WTC11 (cell line): Measurements from ENCODE around the gene ATG7. TPM values are rescaled to one million over a fixed set of nuclear protein-coding genes. Genes with fewer than 3 reads are reported as not detected.

ENCODE experiments used
- ATAC-seq: fragments of 200-7000 bp; cut with Tn5 transposase; 2 replicates; pipeline ENCODE4 v1.10.0; 2021; ENCODE audit warnings: mild to moderate bottlenecking, moderate library complexity
- CTCF ChIA-PET: fragments of 300-600 bp; sonication (Branson Sonifier 250); formaldehyde crosslinking; loops from one replicate; lab custom pipeline; 2021; ENCODE audit warnings: antibody characterized with exemption; lab: Charles Lee
- POLR2A ChIA-PET: fragments of 350-600 bp; sonication (Branson Sonifier 250); formaldehyde crosslinking; loops from one replicate; lab custom pipeline; 2021; ENCODE audit warnings: antibody characterized with exemption; lab: Charles Lee
- DNase-seq: peaks from one replicate; pipeline ENCODE4 v3.0.0; 2021; ENCODE audit warnings: low spot score
- H3K27ac Mint-ChIP-seq: 2 replicates; pipeline ENCODE4 v1.8.0; 2021; ENCODE audit warnings: mixed read lengths
- H3K27me3 Mint-ChIP-seq: 2 replicates; pipeline ENCODE4 v1.8.0; 2021; ENCODE audit warnings: low read depth, mild to moderate bottlenecking, moderate library complexity, mixed read lengths
- H3K36me3 Mint-ChIP-seq: 2 replicates; pipeline ENCODE4 v1.8.0; 2021; ENCODE audit warnings: mixed read lengths
- H3K4me1 Mint-ChIP-seq: 2 replicates; pipeline ENCODE4 v1.8.0; 2022; ENCODE audit warnings: mixed read lengths
- H3K4me3 Mint-ChIP-seq: 2 replicates; pipeline ENCODE4 v1.8.0; 2021; ENCODE audit warnings: mild to moderate bottlenecking, moderate library complexity, mixed read lengths
- H3K9me3 Mint-ChIP-seq: 2 replicates; pipeline ENCODE4 v1.8.0; 2021; ENCODE audit warnings: mixed read lengths
- ARID4B ChIP-seq: sonication (generic); formaldehyde crosslinking; IDR thresholded peaks from 2 replicates; pipeline ENCODE4 v1.8.0; 2023; ENCODE audit warnings: missing genetic modification reagents, mild to moderate bottlenecking, borderline replicate concordance
- CTCF ChIP-seq: fragments of 200-600 bp; IDR thresholded peaks from 2 replicates; pipeline ENCODE4 v1.8.0; 2022; ENCODE audit warnings: antibody characterized with exemption
- GABPB1 ChIP-seq: sonication (generic); formaldehyde crosslinking; IDR thresholded peaks from 2 replicates; pipeline ENCODE4 v1.8.1; 2023; ENCODE audit warnings: mild to moderate bottlenecking, missing genetic modification reagents
- GTF2I ChIP-seq: fragments of 250-450 bp; sonication (Bioruptor Pico); conservative IDR thresholded peaks from 2 replicates; pipeline ENCODE4 v1.4.0; 2021; ENCODE audit warnings: mild to moderate bottlenecking
- KAT7 ChIP-seq: sonication (generic); formaldehyde crosslinking; IDR thresholded peaks from 2 replicates; pipeline ENCODE4 v1.8.1; 2023; ENCODE audit warnings: missing genetic modification reagents, mild to moderate bottlenecking, borderline replicate concordance
- MYBL2 ChIP-seq: sonication (generic); formaldehyde crosslinking; IDR thresholded peaks from 2 replicates; pipeline ENCODE4 v1.8.1; 2023; ENCODE audit warnings: mild to moderate bottlenecking, moderate library complexity, missing genetic modification reagents
- OVOL2 ChIP-seq: fragments of 250-450 bp; sonication (Bioruptor Pico); IDR thresholded peaks from 2 replicates; pipeline ENCODE4 v1.9.0; 2021; ENCODE audit warnings: mild to moderate bottlenecking, borderline replicate concordance
- ZNF121 ChIP-seq: sonication (generic); formaldehyde crosslinking; IDR thresholded peaks from 2 replicates; pipeline ENCODE4 v1.8.0; 2023; ENCODE audit warnings: missing genetic modification reagents
- ZNF396 ChIP-seq: fragments of 250-450 bp; sonication (Bioruptor Pico); IDR thresholded peaks from 2 replicates; pipeline ENCODE4 v1.8.0; 2021; ENCODE audit warnings: mild to moderate bottlenecking, moderate library complexity, borderline replicate concordance
- ZNF671 ChIP-seq: fragments of 250-450 bp; sonication (Bioruptor Pico); IDR thresholded peaks from 2 replicates; pipeline ENCODE4 v1.8.0; 2021; ENCODE audit warnings: mild to moderate bottlenecking
- total RNA-seq: library from RNA; stranded (reverse); gene quantifications from 3 replicates; pipeline ENCODE4 v1.2.3, GENCODE V29; 2021
- TF ChIP-seq, protein P1 (sequence below): sonication (generic); formaldehyde crosslinking; IDR thresholded peaks from 2 replicates; pipeline ENCODE4 v1.8.0; 2022; ENCODE audit warnings: mild to moderate bottlenecking, missing genetic modification reagents

ATG7 gene
- total RNA-seq, 1 experiment from 2014 or later, result 17.5 TPM

DNA sequence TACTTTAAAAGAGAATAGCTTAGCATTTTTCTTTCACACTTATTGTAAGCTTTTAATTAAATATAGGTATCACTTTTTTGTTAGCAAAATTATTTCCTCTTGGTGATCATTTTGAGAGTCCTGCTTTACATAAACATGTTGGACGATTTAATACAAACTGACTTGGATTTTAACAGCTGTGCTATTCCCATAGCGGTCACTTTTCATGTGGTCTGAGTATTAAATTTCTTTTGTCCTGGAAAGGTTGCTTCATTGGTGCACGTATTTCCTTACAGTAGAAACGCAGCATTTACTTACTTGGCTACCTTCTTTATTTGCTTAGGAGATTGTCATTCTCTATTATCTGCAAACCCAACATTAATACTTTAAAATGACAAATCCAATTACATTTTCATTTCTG is 109.4 kb downstream of the ATG7 start:
- POLR2A ChIA-PET, result no interaction called here
- CTCF ChIA-PET, result interaction anchor here (3.0 kb wide), 1 partner anchor 269 kb away, joined by 21 read pairs; no protein-coding TSS in a partner anchor
- Mint-ChIP-seq H3K27ac (no peak overlapping the region), H3K27me3 (no peaks in the 10 kb centered on the region), H3K4me1 (peaks cover 28% of the 10 kb centered on the region)
- DNase-seq, result no peak
- TF ChIP-seq GTF2I (CRISPR knock-in tag) (no peak), MYBL2 (no peak), OVOL2 (CRISPR knock-in tag) (no peak), ZNF396 (CRISPR knock-in tag) (no peak), ZNF121 (CRISPR knock-in tag) (no peak)
- TF ChIP-seq, all 79 proteins: peak for 0
- no peak overlapping the region for H3K4me3 Mint-ChIP-seq
- no peaks in the 10 kb centered on the region for H3K36me3 Mint-ChIP-seq
- no peaks in the 10 kb centered on the region for H3K9me3 Mint-ChIP-seq
- ATAC-seq, result no peak

DNA sequence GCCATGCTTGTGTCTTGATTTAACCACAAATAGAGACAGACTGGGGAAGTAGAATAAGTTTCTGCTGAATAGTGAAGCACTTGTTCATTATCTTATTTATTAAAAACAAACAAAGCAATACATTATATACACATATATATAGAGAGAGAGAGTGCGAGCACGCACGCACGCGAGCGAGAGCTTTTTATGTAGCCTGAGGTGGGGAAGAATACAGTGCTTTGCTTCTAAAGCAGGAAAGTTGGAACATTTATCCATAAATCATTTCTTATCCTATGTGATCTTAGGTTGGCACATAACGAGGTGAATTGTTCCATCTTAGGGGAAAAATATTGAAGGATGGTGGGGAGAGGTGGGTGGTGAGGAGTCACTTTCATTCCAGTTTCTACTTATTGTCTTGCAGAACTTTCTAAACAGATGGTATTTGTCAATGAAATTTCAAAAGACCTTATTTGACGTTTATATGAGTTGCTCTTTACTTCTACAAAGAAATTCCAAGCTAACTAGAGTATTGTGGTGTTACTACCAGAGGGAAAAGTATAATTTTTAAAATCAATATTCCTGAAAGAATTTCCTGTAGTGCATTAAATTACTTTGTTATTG is 110.0 kb downstream of the ATG7 start:
- Mint-ChIP-seq H3K9me3 (no peaks in the 10 kb centered on the region), H3K36me3 (no peaks in the 10 kb centered on the region), H3K4me1 (peaks cover 28% of the 10 kb centered on the region), H3K4me3 (no peak overlapping the region), H3K27ac (no peak overlapping the region), H3K27me3 (no peaks in the 10 kb centered on the region)
- DNase-seq, result no peak
- CTCF ChIA-PET, result no interaction called here
- POLR2A ChIA-PET, result no interaction called here
- TF ChIP-seq, protein P1, sequence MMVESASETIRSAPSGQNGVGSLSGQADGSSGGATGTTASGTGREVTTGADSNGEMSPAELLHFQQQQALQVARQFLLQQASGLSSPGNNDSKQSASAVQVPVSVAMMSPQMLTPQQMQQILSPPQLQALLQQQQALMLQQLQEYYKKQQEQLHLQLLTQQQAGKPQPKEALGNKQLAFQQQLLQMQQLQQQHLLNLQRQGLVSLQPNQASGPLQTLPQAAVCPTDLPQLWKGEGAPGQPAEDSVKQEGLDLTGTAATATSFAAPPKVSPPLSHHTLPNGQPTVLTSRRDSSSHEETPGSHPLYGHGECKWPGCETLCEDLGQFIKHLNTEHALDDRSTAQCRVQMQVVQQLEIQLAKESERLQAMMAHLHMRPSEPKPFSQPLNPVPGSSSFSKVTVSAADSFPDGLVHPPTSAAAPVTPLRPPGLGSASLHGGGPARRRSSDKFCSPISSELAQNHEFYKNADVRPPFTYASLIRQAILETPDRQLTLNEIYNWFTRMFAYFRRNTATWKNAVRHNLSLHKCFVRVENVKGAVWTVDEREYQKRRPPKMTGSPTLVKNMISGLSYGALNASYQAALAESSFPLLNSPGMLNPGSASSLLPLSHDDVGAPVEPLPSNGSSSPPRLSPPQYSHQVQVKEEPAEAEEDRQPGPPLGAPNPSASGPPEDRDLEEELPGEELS, result no peak
- no peak for ATAC-seq

GRCh38 chr3:11384074-11384473 is 111.9 kb downstream of the ATG7 start:
- H3K27ac Mint-ChIP-seq, result no peak overlapping the region
- POLR2A ChIA-PET, result no interaction called here
- ATAC-seq, result no peak

More at GRCh38 chr3:11384074-11384473, 111.9 kb downstream of the ATG7 start:
- TF ChIP-seq ARID4B, result no peak
- no peak for TF ChIP-seq CTCF
- no peak for TF ChIP-seq KAT7 (CRISPR knock-in tag)
- no peak for TF ChIP-seq ZNF396 (CRISPR knock-in tag)
- TF ChIP-seq GABPB1 (CRISPR knock-in tag), result no peak
- no peak for TF ChIP-seq ZNF671 (CRISPR knock-in tag)
- TF ChIP-seq, all 79 proteins: peak for 0
- Mint-ChIP-seq H3K4me3 (no peak overlapping the region), H3K36me3 (no peaks in the 10 kb centered on the region), H3K9me3 (no peaks in the 10 kb centered on the region), H3K27me3 (no peaks in the 10 kb centered on the region), H3K4me1 (peaks cover 25% of the 10 kb centered on the region)
- DNase-seq, result no peak
- CTCF ChIA-PET, result interaction anchor here (0.6 kb wide), 1 partner anchor 10 kb away, joined by 3 read pairs; no protein-coding TSS in a partner anchor
